Measurements from ENCODE around the gene TTYH2. TPM values are rescaled to one million over a fixed set of nuclear protein-coding genes. Genes with fewer than 3 reads are reported as not detected.

The TTYH2 gene
- total RNA-seq, 1 experiment from 2014 or later: 5.4 TPM

DNA sequence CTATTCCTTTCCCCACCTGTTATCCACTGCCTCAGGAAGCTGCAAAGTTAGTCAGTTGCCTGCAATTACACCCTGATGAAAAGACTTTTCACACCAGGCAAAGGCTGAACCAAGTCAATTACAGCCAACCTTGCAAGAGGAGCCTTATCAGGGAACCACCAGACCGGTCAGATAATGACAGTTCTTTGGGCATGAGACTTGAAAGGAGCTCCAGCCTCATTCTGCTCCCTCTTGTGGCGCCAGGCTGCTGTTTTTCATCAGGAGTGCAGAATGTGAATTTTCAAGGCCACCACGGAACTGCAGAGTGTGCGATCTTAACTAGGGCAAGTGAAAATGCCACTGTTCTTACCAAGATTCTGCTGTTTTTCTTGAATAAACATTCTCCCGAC lies 83.2 kb downstream of the TTYH2 start:
- TF ChIP-seq, protein P1, sequence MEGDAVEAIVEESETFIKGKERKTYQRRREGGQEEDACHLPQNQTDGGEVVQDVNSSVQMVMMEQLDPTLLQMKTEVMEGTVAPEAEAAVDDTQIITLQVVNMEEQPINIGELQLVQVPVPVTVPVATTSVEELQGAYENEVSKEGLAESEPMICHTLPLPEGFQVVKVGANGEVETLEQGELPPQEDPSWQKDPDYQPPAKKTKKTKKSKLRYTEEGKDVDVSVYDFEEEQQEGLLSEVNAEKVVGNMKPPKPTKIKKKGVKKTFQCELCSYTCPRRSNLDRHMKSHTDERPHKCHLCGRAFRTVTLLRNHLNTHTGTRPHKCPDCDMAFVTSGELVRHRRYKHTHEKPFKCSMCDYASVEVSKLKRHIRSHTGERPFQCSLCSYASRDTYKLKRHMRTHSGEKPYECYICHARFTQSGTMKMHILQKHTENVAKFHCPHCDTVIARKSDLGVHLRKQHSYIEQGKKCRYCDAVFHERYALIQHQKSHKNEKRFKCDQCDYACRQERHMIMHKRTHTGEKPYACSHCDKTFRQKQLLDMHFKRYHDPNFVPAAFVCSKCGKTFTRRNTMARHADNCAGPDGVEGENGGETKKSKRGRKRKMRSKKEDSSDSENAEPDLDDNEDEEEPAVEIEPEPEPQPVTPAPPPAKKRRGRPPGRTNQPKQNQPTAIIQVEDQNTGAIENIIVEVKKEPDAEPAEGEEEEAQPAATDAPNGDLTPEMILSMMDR (IDR thresholded peaks at IDR 0.05; ENCODE audit: insufficient read depth in 1 of 2, low read depth in 1 of 2, low read length in 1 of 2, severe bottlenecking in 1 of 2, unreplicated experiment in 1 of 2): peak; percentile 63 to 82
- H3K9me3 ChIP-seq: no peaks in the 10 kb centered on the region
- CTCF ChIA-PET: interaction anchor here (0.7 to 1.2 kb wide), 17 partner anchors 8 to 200 kb away, joined by 3 to 15 read pairs (median 4); partner anchors contain the start of genes GPR142 and TTYH2
- intact Hi-C loops (cut with micrococcal nuclease; ENCODE audit: unreplicated experiment): loop anchor here (2.0 kb wide), 2 partner anchors 84 to 94 kb away; partner anchors contain the start of genes RPL38 and TTYH2
- no peaks in the 10 kb centered on the region for H3K36me3 Mint-ChIP-seq (ENCODE audit: insufficient read depth, unreplicated experiment)
- DNase-seq: peak; percentile 81
- 0 out of 2 replicates have a peak, but pooled peaks cover 5% of the 10 kb centered on the region for H3K4me1 ChIP-seq
- no peak overlapping the region for H3K27ac Mint-ChIP-seq (ENCODE audit: unreplicated experiment)
- H3K27me3 Mint-ChIP-seq (ENCODE audit: insufficient read depth, unreplicated experiment): peaks cover 3% of the 10 kb centered on the region
- H3K9me3 Mint-ChIP-seq (ENCODE audit: unreplicated experiment): no peaks in the 10 kb centered on the region
- H3K4me3 Mint-ChIP-seq (ENCODE audit: unreplicated experiment): no peak overlapping the region
- POLR2A ChIA-PET: interaction anchor here (0.6 to 1.5 kb wide), 2 partner anchors 80 to 835 kb away, joined by 3 read pairs; partner anchors contain the start of gene NT5C
- no TSS peak for BruUV-seq (replicated peaks)
- H3K27me3 ChIP-seq (replicated peaks; ENCODE audit: control insufficient read depth, insufficient read depth, low read length): no peaks in the 10 kb centered on the region
- H3K36me3 ChIP-seq (ENCODE audit: control insufficient read depth, insufficient read depth, low read length): no peaks in the 10 kb centered on the region
- H3K4me3 ChIP-seq (ENCODE audit: low read depth, low read length): no peak overlapping the region
- H3K4me1 Mint-ChIP-seq (ENCODE audit: low read depth, unreplicated experiment): peaks cover 8% of the 10 kb centered on the region

GRCh38 chr17:74297941-74298340 lies 84.6 kb downstream of the TTYH2 start:
- no peak overlapping the region for H3K4me3 Mint-ChIP-seq (ENCODE audit: unreplicated experiment)
- H3K27me3 ChIP-seq (replicated peaks; ENCODE audit: control insufficient read depth, insufficient read depth, low read length): no peaks in the 10 kb centered on the region
- H3K9me3 ChIP-seq: no peaks in the 10 kb centered on the region
- 0 out of 2 replicates have a peak, but pooled peaks cover 5% of the 10 kb centered on the region for H3K4me1 ChIP-seq
- DNase-seq: no peak
- no peaks in the 10 kb centered on the region for H3K36me3 Mint-ChIP-seq (ENCODE audit: insufficient read depth, unreplicated experiment)
- H3K4me3 ChIP-seq (ENCODE audit: low read depth, low read length): no peak overlapping the region
- TF ChIP-seq, protein P1 (IDR thresholded peaks at IDR 0.05; ENCODE audit: insufficient read depth in 1 of 2, low read depth in 1 of 2, low read length in 1 of 2, severe bottlenecking in 1 of 2, unreplicated experiment in 1 of 2): no peak
- H3K36me3 ChIP-seq (ENCODE audit: control insufficient read depth, insufficient read depth, low read length): no peaks in the 10 kb centered on the region
- ChIA-PET CTCF (no interaction called here), POLR2A (no interaction called here)
- peaks cover 8% of the 10 kb centered on the region for H3K4me1 Mint-ChIP-seq (ENCODE audit: low read depth, unreplicated experiment)
- no peaks in the 10 kb centered on the region for H3K9me3 Mint-ChIP-seq (ENCODE audit: unreplicated experiment)
- peaks cover 3% of the 10 kb centered on the region for H3K27me3 Mint-ChIP-seq (ENCODE audit: insufficient read depth, unreplicated experiment)
- H3K27ac Mint-ChIP-seq (ENCODE audit: unreplicated experiment): no peak overlapping the region
- no TSS peak for BruUV-seq (replicated peaks)
- intact Hi-C loops (cut with micrococcal nuclease; ENCODE audit: unreplicated experiment): loop anchor here (2.0 kb wide), 2 partner anchors 85 to 95 kb away; partner anchors contain the start of genes RPL38 and TTYH2

GRCh38 chr17:74298778-74299177 lies 85.4 kb downstream of the TTYH2 start:
- POLR2A ChIA-PET: no interaction called here
- BruUV-seq (replicated peaks): no TSS peak

More at GRCh38 chr17:74298778-74299177, 85.4 kb downstream of the TTYH2 start:
- TF ChIP-seq, protein P1 (IDR thresholded peaks at IDR 0.05; ENCODE audit: insufficient read depth in 1 of 2, low read depth in 1 of 2, low read length in 1 of 2, severe bottlenecking in 1 of 2, unreplicated experiment in 1 of 2): no peak
- Mint-ChIP-seq H3K9me3 (ENCODE audit: unreplicated experiment) (no peaks in the 10 kb centered on the region), H3K27me3 (ENCODE audit: insufficient read depth, unreplicated experiment) (peaks cover 3% of the 10 kb centered on the region), H3K4me3 (ENCODE audit: unreplicated experiment) (no peak overlapping the region), H3K4me1 (ENCODE audit: low read depth, unreplicated experiment) (peaks cover 8% of the 10 kb centered on the region), H3K27ac (ENCODE audit: unreplicated experiment) (no peak overlapping the region), H3K36me3 (ENCODE audit: insufficient read depth, unreplicated experiment) (no peaks in the 10 kb centered on the region)
- Histone ChIP-seq H3K36me3 (ENCODE audit: control insufficient read depth, insufficient read depth, low read length) (no peaks in the 10 kb centered on the region), H3K4me3 (ENCODE audit: low read depth, low read length) (no peak overlapping the region), H3K9me3 (no peaks in the 10 kb centered on the region), H3K27me3 (replicated peaks; ENCODE audit: control insufficient read depth, insufficient read depth, low read length) (no peaks in the 10 kb centered on the region), H3K4me1 (0 out of 2 replicates have a peak, but pooled peaks cover 5% of the 10 kb centered on the region)
- DNase-seq: no peak
- intact Hi-C loops (cut with micrococcal nuclease; ENCODE audit: unreplicated experiment): no loop called here
- CTCF ChIA-PET: interaction anchor here (1.1 kb wide), 1 partner anchor 65 kb away, joined by 5 read pairs; no protein-coding TSS in a partner anchor
